Superior temporal gyrus (tissue), 1 donor: Measurements from ENCODE around the gene SH3BP2.
A peak's percentile ranks its signal among the peaks of the same experiment; 100 is the strongest.

ENCODE experiments used
- DNase-seq: peaks from one replicate; pipeline ENCODE4 v3.0.0-alpha.2; 2016; ENCODE audit errors: extremely low spot score

SH3BP2 gene

GRCh38 chr4:2792711-2793585 lies at the start of gene SH3BP2:
SH3BP2 (plus strand) TSS chr4:2793085; CDS start chr4:2820618, 27,533 bp downstream.
- DNase-seq = no peak

- DNase-seq = no peak
Measured at GRCh38 chr4:2743518-2744445, 49.1 kb upstream of the SH3BP2 start.

DNA sequence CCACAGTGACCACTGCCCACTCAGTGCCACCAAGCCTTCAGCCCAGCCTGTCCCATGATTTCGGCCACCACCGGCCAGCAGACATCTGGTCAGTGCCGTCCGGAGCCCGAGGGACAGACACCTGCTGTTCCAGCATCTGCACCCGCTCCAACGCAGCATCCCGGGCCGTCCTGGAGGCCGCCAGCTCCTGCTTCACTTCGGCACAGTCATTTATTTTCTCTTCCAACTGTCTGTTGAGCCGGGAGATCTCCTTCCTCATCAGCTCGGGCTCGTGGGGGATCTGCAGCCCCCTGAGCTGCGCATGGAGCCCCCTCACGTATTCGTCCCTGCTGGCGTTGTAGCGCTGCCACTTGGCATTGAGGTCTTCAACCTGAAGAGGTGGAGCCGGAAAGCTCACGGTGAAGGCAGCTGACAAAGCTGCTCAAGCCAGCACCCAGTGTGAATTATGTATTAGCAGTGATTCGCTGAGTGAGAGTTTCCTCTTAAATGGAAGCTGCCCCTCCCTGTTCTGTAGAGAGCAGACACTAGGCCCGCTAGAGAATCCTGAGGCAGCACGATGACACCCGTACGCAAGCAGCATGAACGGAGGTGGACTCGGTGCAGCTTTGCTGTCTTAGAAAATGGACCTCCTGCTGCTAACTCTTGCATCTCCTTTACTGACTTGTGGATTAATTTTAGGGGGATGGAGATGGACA lies 48.2 kb upstream of the SH3BP2 start:
- DNase-seq = no peak

DNA sequence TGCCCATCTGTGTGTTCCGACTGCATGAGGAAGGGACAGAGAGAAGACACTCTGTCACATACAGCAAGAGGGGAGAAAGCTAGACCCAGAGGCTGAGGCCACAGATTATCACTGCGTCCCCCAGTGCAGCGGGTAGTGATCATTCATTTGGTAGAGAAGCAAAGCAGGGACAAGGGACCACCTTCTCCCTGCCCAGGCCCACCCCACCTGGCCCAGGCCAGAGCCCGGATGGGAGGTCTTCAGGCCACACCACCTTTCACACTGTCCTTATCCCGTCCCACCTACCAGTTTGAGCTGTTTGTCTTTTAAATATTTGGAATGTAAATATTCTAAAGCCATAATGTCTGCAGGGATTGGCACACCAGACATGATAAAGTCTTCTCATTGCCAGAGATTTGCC lies 47.4 kb upstream of the SH3BP2 start:
- DNase-seq = no peak

- DNase-seq = no peak
Measured at GRCh38 chr4:2745981-2746806, 46.7 kb upstream of the SH3BP2 start.

- no peak for DNase-seq
Measured at GRCh38 chr4:2746891-2747695, 45.8 kb upstream of the SH3BP2 start.

DNA sequence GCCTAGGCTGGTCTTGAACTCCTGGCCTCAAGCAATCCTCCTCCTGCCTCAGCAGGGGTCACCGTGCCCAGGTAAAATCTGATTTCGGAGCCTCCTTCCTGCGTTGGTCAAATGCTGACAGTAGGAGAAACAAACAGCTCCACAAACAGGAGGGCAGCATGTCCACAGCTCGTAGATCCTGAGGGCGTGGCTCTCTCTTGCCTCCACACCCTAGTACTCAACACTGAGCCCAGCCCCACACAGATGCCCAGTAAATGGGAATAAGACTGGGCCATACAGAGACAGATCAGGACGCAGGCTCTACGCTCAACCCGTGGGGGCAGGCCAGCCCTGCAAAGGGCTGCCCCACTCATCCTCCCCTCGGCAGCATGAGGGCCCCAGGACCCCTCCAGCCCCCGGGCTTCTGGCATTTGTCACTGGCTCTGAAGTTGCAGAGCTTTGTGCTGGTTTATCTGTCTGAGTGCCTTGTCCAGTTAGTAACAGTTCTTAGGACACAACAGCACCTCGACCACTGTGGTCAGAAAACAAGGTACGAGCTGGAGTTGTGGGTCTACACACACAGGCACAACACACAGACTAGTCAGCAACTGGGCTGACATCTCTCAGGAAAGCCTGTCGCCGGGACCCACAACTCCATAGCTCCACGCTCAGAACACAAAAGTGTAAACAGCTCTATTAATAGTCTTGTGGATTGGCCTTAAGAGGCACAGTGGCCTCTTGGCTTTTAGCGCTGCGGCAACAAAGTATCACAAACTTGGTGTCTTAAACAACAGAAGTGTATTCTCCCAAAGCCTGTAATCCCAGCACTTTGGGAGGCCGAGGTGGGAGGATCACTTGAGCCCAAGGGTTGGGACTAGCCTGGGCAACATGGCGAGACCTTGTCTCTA lies 41.9 kb upstream of the SH3BP2 start:
- no peak for DNase-seq

DNA sequence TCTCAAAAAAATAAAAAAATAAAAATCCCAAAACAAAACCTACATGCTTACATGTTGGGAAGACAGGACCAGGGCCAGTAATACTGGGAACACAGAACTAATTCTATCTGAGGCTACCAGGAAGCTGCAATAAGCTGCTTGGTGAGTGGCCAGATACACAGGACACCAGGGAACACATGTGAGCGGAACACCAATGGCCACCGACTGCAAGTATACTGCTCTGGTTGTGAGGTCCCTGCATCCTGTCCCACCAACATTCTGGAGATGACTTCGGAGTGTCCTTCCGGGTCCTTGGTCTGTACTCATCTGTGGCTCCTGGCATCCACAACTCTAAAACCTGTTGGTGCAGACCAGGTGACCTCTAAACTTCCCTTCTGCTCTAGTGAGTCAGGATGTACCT lies 39.4 kb upstream of the SH3BP2 start:
- DNase-seq = no peak

GRCh38 chr4:2754848-2755819 lies 37.8 kb upstream of the SH3BP2 start:
- DNase-seq = no peak

- DNase-seq = peak; percentile 27
Measured at GRCh38 chr4:2755821-2756690, 36.8 kb upstream of the SH3BP2 start, which contains the start of gene TNIP2. TNIP2 (minus strand) TSS chr4:2756336; CDS start chr4:2756289, 47 bp downstream.

- no peak for DNase-seq
Measured at GRCh38 chr4:2756691-2757350, 36.1 kb upstream of the SH3BP2 start.

DNA sequence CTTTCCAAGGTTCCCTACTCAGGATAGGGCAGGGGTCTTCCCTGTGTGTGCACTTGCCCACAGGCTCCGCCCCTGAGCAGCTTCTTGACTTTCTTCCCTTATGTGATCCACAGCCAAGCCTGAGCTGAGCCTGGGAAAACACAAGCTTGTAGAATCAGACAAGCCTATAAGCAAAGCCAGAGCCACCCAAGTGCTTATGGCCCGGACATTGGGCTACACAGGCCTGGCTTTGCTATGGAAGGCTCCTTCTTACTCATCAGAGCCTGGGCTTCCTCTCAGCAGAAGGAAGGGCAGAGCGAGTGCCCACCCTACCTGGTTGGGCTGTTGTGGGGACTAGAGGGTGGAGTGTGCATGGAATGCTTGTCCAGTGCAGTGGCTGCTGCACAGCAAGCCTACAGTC lies 35.5 kb upstream of the SH3BP2 start:
- DNase-seq = no peak

DNA sequence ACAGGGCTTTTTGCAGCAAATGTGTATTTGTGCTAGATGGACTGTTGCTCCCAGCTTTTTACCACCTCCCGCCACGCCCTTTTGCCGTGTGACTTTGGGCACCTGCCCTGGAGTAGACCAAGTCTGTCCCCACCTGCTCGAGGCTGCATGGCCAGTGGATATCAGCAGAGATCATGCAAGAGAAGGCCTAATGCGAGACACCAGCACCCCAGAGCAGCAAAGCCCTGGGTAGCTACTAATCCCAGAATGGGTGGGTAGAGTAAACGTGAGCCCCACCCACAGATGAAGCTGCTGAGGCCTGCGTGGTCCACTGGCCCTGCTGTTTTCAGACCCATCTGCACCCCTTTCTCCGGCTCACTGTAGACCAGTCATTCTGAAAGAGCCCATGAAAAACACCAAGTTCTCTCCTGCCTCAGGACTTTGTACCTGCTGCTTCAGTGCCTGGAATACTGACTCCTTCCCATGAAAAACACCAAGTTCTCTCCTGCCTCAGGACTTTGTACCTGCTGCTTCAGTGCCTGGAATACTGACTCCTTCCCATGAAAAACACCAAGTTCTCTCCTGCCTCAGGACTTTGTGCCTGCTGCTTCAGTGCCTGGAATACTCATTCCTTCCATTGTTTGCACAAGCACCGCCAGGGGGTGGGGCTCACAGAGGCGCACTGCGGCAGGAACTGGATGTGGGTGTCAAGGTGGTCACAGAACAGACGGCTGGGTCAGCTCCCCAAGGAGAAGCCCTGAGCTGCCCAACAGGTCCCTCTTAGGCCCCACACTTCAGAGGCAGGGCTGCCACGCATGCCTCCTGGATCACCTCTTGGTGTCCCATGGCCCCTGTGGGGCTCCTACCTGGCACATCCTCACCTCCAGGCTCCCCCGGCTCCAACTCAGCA lies 31.6 kb upstream of the SH3BP2 start:
- DNase-seq = no peak

GRCh38 chr4:2762048-2762447 lies 30.8 kb upstream of the SH3BP2 start:
- no peak for DNase-seq
